Esophagus (tissue), 2 donors: ENCODE data around the gene TLK1. TPM values are rescaled to one million over a fixed set of nuclear protein-coding genes. Genes with fewer than 3 reads are reported as not detected.

Source experiments
- H3K27ac ChIP-seq, 2 donors: one replicate each; pipeline ENCODE4 v1.5.1; 2013; ENCODE audit warnings: low read depth in 2 of 2, mild to moderate bottlenecking in 2 of 2, inconsistent platforms in 1 of 2, low read length in 1 of 2, moderate library complexity in 1 of 2
- H3K27me3 ChIP-seq, 2 donors: one replicate each; pipeline ENCODE4 v1.6.1; 2013; ENCODE audit warnings: low read length in 2 of 2, control low read depth in 1 of 2, mild to moderate bottlenecking in 1 of 2; ENCODE audit not compliant: insufficient read depth in 2 of 2, control insufficient read depth in 1 of 2
- H3K36me3 ChIP-seq, 2 donors: one replicate each; pipeline ENCODE4 v1.6.1; 2013; ENCODE audit warnings: low read length in 1 of 2; ENCODE audit not compliant: control insufficient read depth in 2 of 2, insufficient read depth in 2 of 2
- H3K4me1 ChIP-seq, 2 donors: one replicate each; pipeline ENCODE4 v1.6.1; 2013; ENCODE audit warnings: low read length in 1 of 2; ENCODE audit not compliant: control insufficient read depth in 2 of 2, insufficient read depth in 2 of 2
- H3K4me3 ChIP-seq, 2 donors: one replicate each; pipeline ENCODE4 v1.5.1; 2013; ENCODE audit warnings: low read length in 2 of 2, mild to moderate bottlenecking in 2 of 2, low read depth in 1 of 2, moderate library complexity in 1 of 2
- H3K9me3 ChIP-seq, 2 donors: one replicate each; pipeline ENCODE4 v1.6.1; 2013; ENCODE audit warnings: mild to moderate bottlenecking in 2 of 2, low read depth in 1 of 2, low read length in 1 of 2, moderate library complexity in 1 of 2; ENCODE audit not compliant: control insufficient read depth in 2 of 2, insufficient read depth in 1 of 2
- WGBS, 2 donors: extraction: QIAGEN DNeasy Blood & Tissue Kit; methylation state at CpG; one replicate each; pipeline ENCODE4 v1.1.7; 2013; 5-methylcytosine and 5-hydroxymethylcytosine counted together
- polyA plus RNA-seq, 2 donors: library from polyadenylated mRNA; stranded (reverse); fragments of 200-250 nt; gene quantifications; one replicate each; pipeline ENCODE4 v1.2.3, GENCODE V29; 2013
- donor health status: healthy with polysubstance abuse.
- donor health status: Bipolar disorder and iron deficiency.

The TLK1 gene
- polyA plus RNA-seq, 2 donors, result 6.6 to 13.4 TPM

DNA sequence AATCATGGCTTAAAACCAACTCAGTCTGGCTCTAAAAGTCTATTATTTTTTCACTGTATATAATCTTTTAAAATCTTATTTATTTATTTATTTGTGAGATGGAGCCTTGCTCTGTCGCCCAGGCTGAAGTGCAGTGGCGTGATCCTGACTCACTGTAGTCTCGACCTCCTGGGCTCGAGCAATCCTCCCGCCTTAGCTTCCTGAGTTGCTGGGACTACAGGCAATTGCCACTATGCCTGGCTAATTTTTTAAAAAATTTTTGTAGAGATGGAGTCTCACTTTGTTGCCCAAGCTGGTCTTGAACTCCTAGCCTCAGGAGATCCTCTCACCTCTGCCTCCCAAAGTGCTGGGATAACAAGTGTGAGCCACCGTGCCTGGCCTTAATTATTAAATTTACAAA is 217.1 kb downstream of the TLK1 start:
- H3K4me3 ChIP-seq, result no peak overlapping the region
- H3K36me3 ChIP-seq, result no peaks in the 10 kb centered on the region
- no peaks in the 10 kb centered on the region for H3K27me3 ChIP-seq
- WGBS, 2 donors, result 77 to 84% methylated on average over 6 of the region's 6 CpGs
- H3K9me3 ChIP-seq, result no peaks in the 10 kb centered on the region
- H3K4me1 ChIP-seq, result no peaks in the 10 kb centered on the region
- H3K27ac ChIP-seq, result no peak overlapping the region

GRCh38 chr2:170943041-170943440 is 217.7 kb downstream of the TLK1 start:
- H3K4me1 ChIP-seq, result no peaks in the 10 kb centered on the region
- no peak overlapping the region for H3K27ac ChIP-seq
- H3K27me3 ChIP-seq, result no peaks in the 10 kb centered on the region
- WGBS, 2 donors, result 69 to 73% methylated on average over 1 of the region's 1 CpG
- H3K36me3 ChIP-seq, result no peaks in the 10 kb centered on the region
- no peak overlapping the region for H3K4me3 ChIP-seq
- H3K9me3 ChIP-seq, result no peaks in the 10 kb centered on the region

DNA sequence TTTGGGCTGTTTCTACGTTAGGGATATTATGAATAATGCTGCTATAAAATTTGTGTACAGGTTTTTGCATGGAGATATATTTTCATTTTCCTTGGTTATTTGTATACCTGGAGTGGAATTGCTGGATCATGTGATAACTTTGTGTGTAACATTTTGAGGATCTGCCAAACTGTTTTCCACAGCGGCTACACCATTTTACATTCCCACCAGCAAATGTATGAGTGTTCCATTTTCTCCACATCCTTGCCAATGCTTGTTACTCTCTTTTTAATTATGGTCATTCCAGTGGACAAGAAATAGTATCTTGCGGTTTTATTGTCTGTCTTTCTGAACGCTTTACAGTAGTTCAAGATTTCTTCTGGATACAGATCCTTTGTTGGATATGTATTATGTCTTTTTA is 218.1 kb downstream of the TLK1 start:
- no peak overlapping the region for H3K4me3 ChIP-seq
- H3K36me3 ChIP-seq, result no peaks in the 10 kb centered on the region
- H3K27ac ChIP-seq, result no peak overlapping the region
- no peaks in the 10 kb centered on the region for H3K9me3 ChIP-seq
- 91 to 97% methylated on average over 4 of the region's 4 CpGs for WGBS, 2 donors
- H3K27me3 ChIP-seq, result no peaks in the 10 kb centered on the region
- H3K4me1 ChIP-seq, result no peaks in the 10 kb centered on the region

Other genes starting within 250 kb of the TLK1 start
- gene GORASP2, start 231.6 kb downstream of the TLK1 start, polyA plus RNA-seq, result 10 to 100 TPM; 27.6 to 49.5 TPM